Sigmoid colon (tissue), 4 donors: ENCODE measurements around the gene ASPRV1.

ENCODE experiments used
- EP300 ChIP-seq, 4 donors: sonication (generic); formaldehyde crosslinking; IDR thresholded peaks; one replicate each; pipeline ENCODE4 v1.6.1; 2017; ENCODE audit warnings: antibody characterized with exemption in 4 of 4
- POLR2A ChIP-seq, 2 donors: fragments of 450-650 bp; IDR thresholded peaks; one replicate each; pipeline ENCODE4 v1.6.1; 2016; ENCODE audit warnings: antibody characterized with exemption in 2 of 2, mild to moderate bottlenecking in 2 of 2, moderate library complexity in 2 of 2
- TF ChIP-seq, protein P1 (sequence below), 4 experiments: fragments of 450-650 bp in 3 of 4; fragments of 200-600 bp in 1 of 4; IDR thresholded peaks; one replicate each; pipeline ENCODE4 v1.5.1; 2016 to 2019; ENCODE audit warnings: antibody characterized with exemption in 4 of 4, mild to moderate bottlenecking in 3 of 4, moderate library complexity in 2 of 4

DNA sequence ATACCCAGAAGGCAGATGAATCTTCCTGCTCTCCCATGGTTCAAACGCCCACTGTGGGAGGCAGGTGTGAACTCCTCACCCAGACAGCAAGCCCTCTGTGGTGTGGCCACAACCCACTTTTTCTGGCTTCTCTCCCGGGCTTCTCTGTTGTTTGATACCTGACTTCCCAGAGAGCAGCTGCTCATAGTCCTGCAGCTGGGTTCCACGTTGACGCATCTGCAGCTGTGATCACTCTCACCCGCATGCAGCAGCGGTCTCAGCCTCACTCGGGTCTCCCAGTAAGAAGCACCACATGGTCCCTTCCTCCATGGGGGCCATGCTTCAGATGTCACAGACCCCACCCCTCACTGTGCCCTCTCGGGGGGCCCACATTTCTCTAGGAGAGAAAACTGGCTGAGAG lies 3.5 kb downstream of the ASPRV1 start:
- TF ChIP-seq POLR2A (IDR thresholded peaks at IDR 0.05) (no peak), EP300 (IDR thresholded peaks at IDR 0.05) (no peak)
- TF ChIP-seq, protein P1, sequence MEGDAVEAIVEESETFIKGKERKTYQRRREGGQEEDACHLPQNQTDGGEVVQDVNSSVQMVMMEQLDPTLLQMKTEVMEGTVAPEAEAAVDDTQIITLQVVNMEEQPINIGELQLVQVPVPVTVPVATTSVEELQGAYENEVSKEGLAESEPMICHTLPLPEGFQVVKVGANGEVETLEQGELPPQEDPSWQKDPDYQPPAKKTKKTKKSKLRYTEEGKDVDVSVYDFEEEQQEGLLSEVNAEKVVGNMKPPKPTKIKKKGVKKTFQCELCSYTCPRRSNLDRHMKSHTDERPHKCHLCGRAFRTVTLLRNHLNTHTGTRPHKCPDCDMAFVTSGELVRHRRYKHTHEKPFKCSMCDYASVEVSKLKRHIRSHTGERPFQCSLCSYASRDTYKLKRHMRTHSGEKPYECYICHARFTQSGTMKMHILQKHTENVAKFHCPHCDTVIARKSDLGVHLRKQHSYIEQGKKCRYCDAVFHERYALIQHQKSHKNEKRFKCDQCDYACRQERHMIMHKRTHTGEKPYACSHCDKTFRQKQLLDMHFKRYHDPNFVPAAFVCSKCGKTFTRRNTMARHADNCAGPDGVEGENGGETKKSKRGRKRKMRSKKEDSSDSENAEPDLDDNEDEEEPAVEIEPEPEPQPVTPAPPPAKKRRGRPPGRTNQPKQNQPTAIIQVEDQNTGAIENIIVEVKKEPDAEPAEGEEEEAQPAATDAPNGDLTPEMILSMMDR (IDR thresholded peaks at IDR 0.05) = no peak
